Measurements from ENCODE around the gene IZUMO1.

DNA sequence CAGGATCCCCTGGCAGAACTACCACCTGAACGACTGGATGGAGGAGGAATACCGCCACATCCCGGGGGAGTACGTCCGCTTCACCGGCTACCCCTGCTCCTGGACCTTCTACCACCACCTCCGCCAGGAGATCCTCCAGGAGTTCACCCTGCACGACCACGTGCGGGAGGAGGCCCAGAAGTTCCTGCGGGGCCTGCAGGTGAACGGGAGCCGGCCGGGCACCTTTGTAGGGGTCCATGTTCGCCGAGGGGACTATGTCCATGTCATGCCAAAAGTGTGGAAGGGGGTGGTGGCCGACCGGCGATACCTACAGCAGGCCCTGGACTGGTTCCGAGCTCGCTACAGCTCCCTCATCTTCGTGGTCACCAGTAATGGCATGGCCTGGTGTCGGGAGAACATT is 43.4 kb downstream of the IZUMO1 start:
- no peak for TF ChIP-seq ZFX (CRISPR knock-in tag; IDR thresholded peaks at IDR 0.05; ENCODE audit: low read depth)
- no peak for TF ChIP-seq SMC3 (IDR thresholded peaks at IDR 0.05; ENCODE audit: low read length)
- TF ChIP-seq, protein P1, sequence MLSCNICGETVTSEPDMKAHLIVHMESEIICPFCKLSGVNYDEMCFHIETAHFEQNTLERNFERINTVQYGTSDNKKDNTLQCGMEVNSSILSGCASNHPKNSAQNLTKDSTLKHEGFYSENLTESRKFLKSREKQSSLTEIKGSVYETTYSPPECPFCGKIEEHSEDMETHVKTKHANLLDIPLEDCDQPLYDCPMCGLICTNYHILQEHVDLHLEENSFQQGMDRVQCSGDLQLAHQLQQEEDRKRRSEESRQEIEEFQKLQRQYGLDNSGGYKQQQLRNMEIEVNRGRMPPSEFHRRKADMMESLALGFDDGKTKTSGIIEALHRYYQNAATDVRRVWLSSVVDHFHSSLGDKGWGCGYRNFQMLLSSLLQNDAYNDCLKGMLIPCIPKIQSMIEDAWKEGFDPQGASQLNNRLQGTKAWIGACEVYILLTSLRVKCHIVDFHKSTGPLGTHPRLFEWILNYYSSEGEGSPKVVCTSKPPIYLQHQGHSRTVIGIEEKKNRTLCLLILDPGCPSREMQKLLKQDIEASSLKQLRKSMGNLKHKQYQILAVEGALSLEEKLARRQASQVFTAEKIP (CRISPR knock-in tag; IDR thresholded peaks at IDR 0.05; ENCODE audit: borderline replicate concordance) = no peak
- no peak for TF ChIP-seq MXD4 (CRISPR knock-in tag; IDR thresholded peaks at IDR 0.05)
- TF ChIP-seq, protein P2, sequence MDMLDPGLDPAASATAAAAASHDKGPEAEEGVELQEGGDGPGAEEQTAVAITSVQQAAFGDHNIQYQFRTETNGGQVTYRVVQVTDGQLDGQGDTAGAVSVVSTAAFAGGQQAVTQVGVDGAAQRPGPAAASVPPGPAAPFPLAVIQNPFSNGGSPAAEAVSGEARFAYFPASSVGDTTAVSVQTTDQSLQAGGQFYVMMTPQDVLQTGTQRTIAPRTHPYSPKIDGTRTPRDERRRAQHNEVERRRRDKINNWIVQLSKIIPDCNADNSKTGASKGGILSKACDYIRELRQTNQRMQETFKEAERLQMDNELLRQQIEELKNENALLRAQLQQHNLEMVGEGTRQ (IDR thresholded peaks at IDR 0.05; ENCODE audit: low read depth, low read length) = no peak
- TF ChIP-seq, protein P2 (CRISPR knock-in tag; IDR thresholded peaks at IDR 0.05; ENCODE audit: borderline replicate concordance) = no peak
- TF ChIP-seq, protein P3, sequence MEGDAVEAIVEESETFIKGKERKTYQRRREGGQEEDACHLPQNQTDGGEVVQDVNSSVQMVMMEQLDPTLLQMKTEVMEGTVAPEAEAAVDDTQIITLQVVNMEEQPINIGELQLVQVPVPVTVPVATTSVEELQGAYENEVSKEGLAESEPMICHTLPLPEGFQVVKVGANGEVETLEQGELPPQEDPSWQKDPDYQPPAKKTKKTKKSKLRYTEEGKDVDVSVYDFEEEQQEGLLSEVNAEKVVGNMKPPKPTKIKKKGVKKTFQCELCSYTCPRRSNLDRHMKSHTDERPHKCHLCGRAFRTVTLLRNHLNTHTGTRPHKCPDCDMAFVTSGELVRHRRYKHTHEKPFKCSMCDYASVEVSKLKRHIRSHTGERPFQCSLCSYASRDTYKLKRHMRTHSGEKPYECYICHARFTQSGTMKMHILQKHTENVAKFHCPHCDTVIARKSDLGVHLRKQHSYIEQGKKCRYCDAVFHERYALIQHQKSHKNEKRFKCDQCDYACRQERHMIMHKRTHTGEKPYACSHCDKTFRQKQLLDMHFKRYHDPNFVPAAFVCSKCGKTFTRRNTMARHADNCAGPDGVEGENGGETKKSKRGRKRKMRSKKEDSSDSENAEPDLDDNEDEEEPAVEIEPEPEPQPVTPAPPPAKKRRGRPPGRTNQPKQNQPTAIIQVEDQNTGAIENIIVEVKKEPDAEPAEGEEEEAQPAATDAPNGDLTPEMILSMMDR (CRISPR knock-in tag; IDR thresholded peaks at IDR 0.05) = no peak
- TF ChIP-seq, protein P4, sequence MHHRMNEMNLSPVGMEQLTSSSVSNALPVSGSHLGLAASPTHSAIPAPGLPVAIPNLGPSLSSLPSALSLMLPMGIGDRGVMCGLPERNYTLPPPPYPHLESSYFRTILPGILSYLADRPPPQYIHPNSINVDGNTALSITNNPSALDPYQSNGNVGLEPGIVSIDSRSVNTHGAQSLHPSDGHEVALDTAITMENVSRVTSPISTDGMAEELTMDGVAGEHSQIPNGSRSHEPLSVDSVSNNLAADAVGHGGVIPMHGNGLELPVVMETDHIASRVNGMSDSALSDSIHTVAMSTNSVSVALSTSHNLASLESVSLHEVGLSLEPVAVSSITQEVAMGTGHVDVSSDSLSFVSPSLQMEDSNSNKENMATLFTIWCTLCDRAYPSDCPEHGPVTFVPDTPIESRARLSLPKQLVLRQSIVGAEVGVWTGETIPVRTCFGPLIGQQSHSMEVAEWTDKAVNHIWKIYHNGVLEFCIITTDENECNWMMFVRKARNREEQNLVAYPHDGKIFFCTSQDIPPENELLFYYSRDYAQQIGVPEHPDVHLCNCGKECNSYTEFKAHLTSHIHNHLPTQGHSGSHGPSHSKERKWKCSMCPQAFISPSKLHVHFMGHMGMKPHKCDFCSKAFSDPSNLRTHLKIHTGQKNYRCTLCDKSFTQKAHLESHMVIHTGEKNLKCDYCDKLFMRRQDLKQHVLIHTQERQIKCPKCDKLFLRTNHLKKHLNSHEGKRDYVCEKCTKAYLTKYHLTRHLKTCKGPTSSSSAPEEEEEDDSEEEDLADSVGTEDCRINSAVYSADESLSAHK (CRISPR knock-in tag; IDR thresholded peaks at IDR 0.05; ENCODE audit: borderline replicate concordance) = no peak
- no peak for TF ChIP-seq MED1 (CRISPR knock-in tag; IDR thresholded peaks at IDR 0.05)
- TF ChIP-seq, protein P5, sequence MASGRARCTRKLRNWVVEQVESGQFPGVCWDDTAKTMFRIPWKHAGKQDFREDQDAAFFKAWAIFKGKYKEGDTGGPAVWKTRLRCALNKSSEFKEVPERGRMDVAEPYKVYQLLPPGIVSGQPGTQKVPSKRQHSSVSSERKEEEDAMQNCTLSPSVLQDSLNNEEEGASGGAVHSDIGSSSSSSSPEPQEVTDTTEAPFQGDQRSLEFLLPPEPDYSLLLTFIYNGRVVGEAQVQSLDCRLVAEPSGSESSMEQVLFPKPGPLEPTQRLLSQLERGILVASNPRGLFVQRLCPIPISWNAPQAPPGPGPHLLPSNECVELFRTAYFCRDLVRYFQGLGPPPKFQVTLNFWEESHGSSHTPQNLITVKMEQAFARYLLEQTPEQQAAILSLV (CRISPR knock-in tag; IDR thresholded peaks at IDR 0.05; ENCODE audit: borderline replicate concordance) = no peak

All from HepG2 (cell line).